HL-60 (cell line): ENCODE measurements around the gene GOLGB1.
"Not testable (repeated sequence)": the region's sequence is repeated elsewhere in the genome, so short reads cannot be mapped to it uniquely, and the experiment has no call there.

Experiments
- DNase-seq, 2 experiments: peaks; one replicate each; pipeline ENCODE4 v3.0.0-alpha.2; 2010 to 2020; ENCODE audit warnings: low read depth in 1 of 2, low spot score in 1 of 2
- H3K27ac ChIP-seq: fragments of 250-450 bp; sonication (Bioruptor Pico); replicated peaks from 2 replicates; pipeline ENCODE4 v1.5.1; 2020; ENCODE audit warnings: mild to moderate bottlenecking, moderate library complexity
- H3K27me3 ChIP-seq: fragments of 250-450 bp; sonication (Bioruptor Pico); 2 replicates; pipeline ENCODE4 v1.5.1; 2021; ENCODE audit warnings: mild to moderate bottlenecking, moderate library complexity; ENCODE audit not compliant: insufficient read depth, poor library complexity, severe bottlenecking
- H3K4me3 ChIP-seq: replicated peaks from 2 replicates; pipeline ENCODE4 v1.5.1; 2011; ENCODE audit warnings: mild to moderate bottlenecking, control low read depth, low read length; ENCODE audit not compliant: insufficient read depth
- GABPA ChIP-seq: IDR thresholded peaks from 2 replicates; pipeline ENCODE4 v1.6.1; 2012; ENCODE audit warnings: low read depth
- POLR2AphosphoS5 ChIP-seq: IDR thresholded peaks from 2 replicates; pipeline ENCODE4 v1.6.1; 2012; ENCODE audit warnings: low read depth
- SPI1 ChIP-seq: IDR thresholded peaks from 2 replicates; pipeline ENCODE4 v1.6.1; 2012; ENCODE audit warnings: low read depth, mild to moderate bottlenecking, borderline replicate concordance
- TF ChIP-seq, protein P1 (sequence below): IDR thresholded peaks from one replicate; pipeline ENCODE4 v1.5.1; 2011; ENCODE audit warnings: low read length, control low read depth, inconsistent platforms; ENCODE audit not compliant: insufficient read depth
- TF ChIP-seq, protein P2 (sequence below): IDR thresholded peaks from 2 replicates; pipeline ENCODE4 v1.6.1; 2012; ENCODE audit warnings: low read depth; ENCODE audit not compliant: insufficient replicate concordance

Gene GOLGB1

DNA sequence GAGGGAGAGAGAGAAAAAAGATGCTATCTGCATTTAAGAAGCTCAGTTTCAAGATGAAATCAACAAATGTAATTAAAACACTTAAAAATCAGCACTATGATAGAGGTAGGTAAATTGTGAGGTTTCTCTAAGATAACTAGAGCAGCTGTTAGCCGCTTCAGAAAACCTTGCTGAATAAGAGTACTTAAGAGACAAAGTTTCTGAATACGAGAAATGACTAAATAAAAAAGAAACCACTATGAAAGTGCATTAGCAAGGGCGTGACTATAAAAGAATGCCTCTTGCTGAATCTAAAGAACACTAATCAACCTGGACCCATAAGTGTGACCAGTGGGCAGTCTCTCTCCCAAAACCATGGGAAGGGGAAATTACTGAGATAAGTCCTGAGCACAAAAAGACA, 43.5 kb upstream of the GOLGB1 start:
- DNase-seq = no peak
- Histone ChIP-seq H3K4me3 (no peak overlapping the region), H3K27me3 (no peaks in the 10 kb centered on the region), H3K27ac (no peak overlapping the region)
- TF ChIP-seq SPI1 = no peak
- TF ChIP-seq, protein P1, sequence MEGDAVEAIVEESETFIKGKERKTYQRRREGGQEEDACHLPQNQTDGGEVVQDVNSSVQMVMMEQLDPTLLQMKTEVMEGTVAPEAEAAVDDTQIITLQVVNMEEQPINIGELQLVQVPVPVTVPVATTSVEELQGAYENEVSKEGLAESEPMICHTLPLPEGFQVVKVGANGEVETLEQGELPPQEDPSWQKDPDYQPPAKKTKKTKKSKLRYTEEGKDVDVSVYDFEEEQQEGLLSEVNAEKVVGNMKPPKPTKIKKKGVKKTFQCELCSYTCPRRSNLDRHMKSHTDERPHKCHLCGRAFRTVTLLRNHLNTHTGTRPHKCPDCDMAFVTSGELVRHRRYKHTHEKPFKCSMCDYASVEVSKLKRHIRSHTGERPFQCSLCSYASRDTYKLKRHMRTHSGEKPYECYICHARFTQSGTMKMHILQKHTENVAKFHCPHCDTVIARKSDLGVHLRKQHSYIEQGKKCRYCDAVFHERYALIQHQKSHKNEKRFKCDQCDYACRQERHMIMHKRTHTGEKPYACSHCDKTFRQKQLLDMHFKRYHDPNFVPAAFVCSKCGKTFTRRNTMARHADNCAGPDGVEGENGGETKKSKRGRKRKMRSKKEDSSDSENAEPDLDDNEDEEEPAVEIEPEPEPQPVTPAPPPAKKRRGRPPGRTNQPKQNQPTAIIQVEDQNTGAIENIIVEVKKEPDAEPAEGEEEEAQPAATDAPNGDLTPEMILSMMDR = no peak

DNA sequence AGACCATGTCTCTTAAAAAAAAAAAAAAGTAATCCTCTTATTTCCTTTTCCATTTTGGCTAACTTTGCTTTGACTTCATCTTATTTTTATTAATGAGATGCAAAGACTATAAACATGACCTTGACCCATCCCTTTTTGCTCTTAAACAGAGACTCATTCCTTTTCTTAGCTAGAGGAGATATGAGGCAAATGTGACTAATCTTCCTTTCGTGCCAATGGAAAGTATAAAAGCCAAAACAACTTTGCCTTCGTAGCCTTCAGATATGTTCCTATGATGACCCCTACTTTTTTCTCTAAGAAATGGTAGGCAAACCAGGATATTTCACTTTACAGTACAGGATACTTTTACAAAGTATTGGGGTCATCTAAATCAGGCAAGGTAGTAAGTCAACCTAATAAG, 36.9 kb upstream of the GOLGB1 start:
- no peak for TF ChIP-seq GABPA
- TF ChIP-seq, protein P1 = no peak
- TF ChIP-seq, protein P2, sequence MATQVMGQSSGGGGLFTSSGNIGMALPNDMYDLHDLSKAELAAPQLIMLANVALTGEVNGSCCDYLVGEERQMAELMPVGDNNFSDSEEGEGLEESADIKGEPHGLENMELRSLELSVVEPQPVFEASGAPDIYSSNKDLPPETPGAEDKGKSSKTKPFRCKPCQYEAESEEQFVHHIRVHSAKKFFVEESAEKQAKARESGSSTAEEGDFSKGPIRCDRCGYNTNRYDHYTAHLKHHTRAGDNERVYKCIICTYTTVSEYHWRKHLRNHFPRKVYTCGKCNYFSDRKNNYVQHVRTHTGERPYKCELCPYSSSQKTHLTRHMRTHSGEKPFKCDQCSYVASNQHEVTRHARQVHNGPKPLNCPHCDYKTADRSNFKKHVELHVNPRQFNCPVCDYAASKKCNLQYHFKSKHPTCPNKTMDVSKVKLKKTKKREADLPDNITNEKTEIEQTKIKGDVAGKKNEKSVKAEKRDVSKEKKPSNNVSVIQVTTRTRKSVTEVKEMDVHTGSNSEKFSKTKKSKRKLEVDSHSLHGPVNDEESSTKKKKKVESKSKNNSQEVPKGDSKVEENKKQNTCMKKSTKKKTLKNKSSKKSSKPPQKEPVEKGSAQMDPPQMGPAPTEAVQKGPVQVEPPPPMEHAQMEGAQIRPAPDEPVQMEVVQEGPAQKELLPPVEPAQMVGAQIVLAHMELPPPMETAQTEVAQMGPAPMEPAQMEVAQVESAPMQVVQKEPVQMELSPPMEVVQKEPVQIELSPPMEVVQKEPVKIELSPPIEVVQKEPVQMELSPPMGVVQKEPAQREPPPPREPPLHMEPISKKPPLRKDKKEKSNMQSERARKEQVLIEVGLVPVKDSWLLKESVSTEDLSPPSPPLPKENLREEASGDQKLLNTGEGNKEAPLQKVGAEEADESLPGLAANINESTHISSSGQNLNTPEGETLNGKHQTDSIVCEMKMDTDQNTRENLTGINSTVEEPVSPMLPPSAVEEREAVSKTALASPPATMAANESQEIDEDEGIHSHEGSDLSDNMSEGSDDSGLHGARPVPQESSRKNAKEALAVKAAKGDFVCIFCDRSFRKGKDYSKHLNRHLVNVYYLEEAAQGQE = no peak
- no peak for TF ChIP-seq SPI1
- no peak for TF ChIP-seq POLR2AphosphoS5
- no peak overlapping the region for H3K27ac ChIP-seq
- H3K27me3 ChIP-seq = no peaks in the 10 kb centered on the region
- DNase-seq = no peak
- no peak overlapping the region for H3K4me3 ChIP-seq

DNA sequence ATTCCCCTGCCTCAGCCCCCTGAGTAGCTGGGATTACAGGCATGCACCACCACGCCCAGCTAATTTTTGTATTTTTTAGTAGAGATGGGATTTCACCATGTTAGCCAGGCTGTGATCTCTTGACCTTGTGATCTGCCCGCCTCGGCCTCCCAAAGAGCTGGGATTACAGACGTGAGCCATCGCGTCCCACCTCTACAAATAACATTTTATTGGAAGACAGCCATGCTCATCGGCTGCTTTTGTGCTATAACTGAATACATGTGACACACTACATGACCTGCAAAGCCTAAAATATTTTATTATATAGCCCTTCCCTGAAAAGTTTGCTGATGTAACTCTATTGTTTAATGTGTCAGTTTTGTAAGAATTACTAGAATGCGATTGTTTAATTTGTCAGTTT, 33.2 kb upstream of the GOLGB1 start:
- DNase-seq, H3K27me3 ChIP-seq, H3K4me3 ChIP-seq, H3K27ac ChIP-seq: not testable (repeated sequence)

DNA sequence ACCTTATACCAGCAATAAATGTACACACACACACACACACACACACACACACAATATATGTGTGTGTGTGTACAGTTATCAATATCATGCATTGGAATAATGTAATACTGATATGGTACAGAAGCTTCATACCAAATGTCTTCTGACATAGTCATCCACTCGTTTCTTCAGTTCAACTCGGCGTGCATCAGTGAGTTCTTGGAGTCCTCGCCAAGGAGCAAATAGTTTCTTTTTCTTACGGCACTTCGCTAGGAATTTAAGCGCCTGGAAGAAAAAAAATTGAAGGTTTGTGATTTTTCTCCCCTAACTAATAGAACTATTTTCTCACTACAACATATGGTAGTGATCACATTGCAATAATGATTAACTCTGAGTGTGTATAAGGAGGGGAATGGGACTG, 32.1 kb upstream of the GOLGB1 start:
- Histone ChIP-seq H3K4me3 (no peak overlapping the region), H3K27ac (no peak overlapping the region), H3K27me3 (no peaks in the 10 kb centered on the region)
- TF ChIP-seq, protein P1 = no peak
- TF ChIP-seq SPI1 = no peak
- TF ChIP-seq, protein P2 = no peak
- DNase-seq = no peak

DNA sequence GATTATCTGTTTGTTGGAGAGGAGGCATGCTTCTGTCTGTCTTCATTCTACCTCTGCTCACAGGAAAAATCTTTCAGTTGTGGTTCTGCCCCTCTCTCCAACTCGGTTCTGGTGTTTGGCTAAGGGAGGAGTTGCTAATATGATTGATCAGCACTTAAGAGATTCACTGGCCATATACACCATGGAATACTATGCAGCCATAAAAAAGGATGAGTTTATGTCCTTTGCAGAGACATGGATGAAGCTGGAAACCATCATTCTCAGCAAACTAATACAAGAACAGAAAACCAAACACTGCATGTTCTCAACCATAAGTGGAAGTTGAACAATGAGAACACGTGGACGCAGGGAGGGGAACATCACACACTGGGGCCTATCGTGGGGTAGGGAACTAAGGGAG, 25.6 kb upstream of the GOLGB1 start:
- H3K27ac ChIP-seq, H3K4me3 ChIP-seq, H3K27me3 ChIP-seq, DNase-seq: not testable (repeated sequence)
